Measurements from ENCODE around the gene MOBP. TPM values are rescaled to one million over a fixed set of nuclear protein-coding genes. Genes with fewer than 3 reads are reported as not detected.
"Not testable (repeated sequence)": the region's sequence is repeated elsewhere in the genome, so short reads cannot be mapped to it uniquely, and the experiment has no call there.

MOBP gene
- total RNA-seq, 1 donor from 2014 or later: 0.13 TPM

GRCh38 chr3:39456159-39456558, 11.3 kb upstream of the MOBP start:
- no peaks in the 10 kb centered on the region for H3K36me3 Mint-ChIP-seq (ENCODE audit: low read depth)
- intact Hi-C loops (cut with micrococcal nuclease): no loop called here
- H3K4me3 Mint-ChIP-seq: no peak overlapping the region
- CTCF ChIA-PET: interaction anchor here (0.9 to 2.2 kb wide), 2 partner anchors 8 to 9 kb away, joined by 3 to 6 read pairs; no protein-coding TSS in a partner anchor
- H3K27me3 Mint-ChIP-seq: peaks cover 13% of the 10 kb centered on the region
- no peak for TF ChIP-seq CTCF (IDR thresholded peaks at IDR 0.05)
- ATAC-seq (ENCODE audit: low read depth): no peak
- no peaks in the 10 kb centered on the region for H3K9me3 Mint-ChIP-seq
- no peaks in the 10 kb centered on the region for H3K4me1 Mint-ChIP-seq
- no peak overlapping the region for H3K27ac Mint-ChIP-seq
- POLR2A ChIA-PET: no interaction called here
- no peak for DNase-seq

GRCh38 chr3:39457361-39457760, 10.1 kb upstream of the MOBP start:
- ATAC-seq (ENCODE audit: low read depth): no peak
- Mint-ChIP-seq H3K27ac (no peak overlapping the region), H3K4me3 (no peak overlapping the region), H3K36me3 (ENCODE audit: low read depth) (no peaks in the 10 kb centered on the region), H3K9me3 (no peaks in the 10 kb centered on the region), H3K27me3 (peaks cover 13% of the 10 kb centered on the region), H3K4me1 (no peaks in the 10 kb centered on the region)
- intact Hi-C loops (cut with micrococcal nuclease): no loop called here
- ChIA-PET CTCF (no interaction called here), POLR2A (no interaction called here)
- TF ChIP-seq CTCF (IDR thresholded peaks at IDR 0.05): no peak
- no peak for DNase-seq

- CTCF ChIA-PET; H3K4me1 Mint-ChIP-seq; intact Hi-C loops (cut with micrococcal nuclease); DNase-seq; POLR2A ChIA-PET; H3K9me3 Mint-ChIP-seq; H3K36me3 Mint-ChIP-seq (ENCODE audit: low read depth); H3K4me3 Mint-ChIP-seq; ATAC-seq (ENCODE audit: low read depth); H3K27ac Mint-ChIP-seq: not testable (repeated sequence)
- H3K27me3 Mint-ChIP-seq: peaks cover 10% of the 10 kb centered on the region
Measured at GRCh38 chr3:39458579-39458978, 8.9 kb upstream of the MOBP start.

GRCh38 chr3:39460677-39461076, 6.8 kb upstream of the MOBP start:
- intact Hi-C loops (cut with micrococcal nuclease): no loop called here
- Mint-ChIP-seq H3K9me3 (no peaks in the 10 kb centered on the region), H3K36me3 (ENCODE audit: low read depth) (no peaks in the 10 kb centered on the region), H3K4me3 (no peak overlapping the region), H3K27me3 (peaks cover 10% of the 10 kb centered on the region), H3K27ac (no peak overlapping the region), H3K4me1 (no peaks in the 10 kb centered on the region)
- CTCF ChIA-PET: no interaction called here
- no peak for TF ChIP-seq CTCF (IDR thresholded peaks at IDR 0.05)
- DNase-seq: no peak
- no peak for ATAC-seq (ENCODE audit: low read depth)
- POLR2A ChIA-PET: no interaction called here

GRCh38 chr3:39463269-39463668, 4.2 kb upstream of the MOBP start:
- ChIA-PET POLR2A (no interaction called here), CTCF (no interaction called here)
- ATAC-seq (ENCODE audit: low read depth) (no peak), DNase-seq (no peak)
- TF ChIP-seq CTCF (IDR thresholded peaks at IDR 0.05): no peak
- H3K27me3 Mint-ChIP-seq: peaks cover 11% of the 10 kb centered on the region
- H3K36me3 Mint-ChIP-seq (ENCODE audit: low read depth): no peaks in the 10 kb centered on the region
- no peak overlapping the region for H3K27ac Mint-ChIP-seq
- intact Hi-C loops (cut with micrococcal nuclease): no loop called here
- H3K4me1 Mint-ChIP-seq: no peaks in the 10 kb centered on the region
- H3K4me3 Mint-ChIP-seq: no peak overlapping the region
- no peaks in the 10 kb centered on the region for H3K9me3 Mint-ChIP-seq

GRCh38 chr3:39466988-39467387, 492 bp upstream of the MOBP start:
- no peak for TF ChIP-seq CTCF (IDR thresholded peaks at IDR 0.05)
- intact Hi-C loops (cut with micrococcal nuclease): no loop called here
- Mint-ChIP-seq H3K36me3 (ENCODE audit: low read depth) (no peaks in the 10 kb centered on the region), H3K9me3 (no peaks in the 10 kb centered on the region), H3K27ac (no peak overlapping the region), H3K27me3 (peaks cover 13% of the 10 kb centered on the region), H3K4me1 (no peaks in the 10 kb centered on the region), H3K4me3 (no peak overlapping the region)
- ChIA-PET POLR2A (no interaction called here), CTCF (no interaction called here)
- ATAC-seq (ENCODE audit: low read depth) (no peak), DNase-seq (no peak)

All from activated B cell treated with CpG ODN at 0.5 μM for 24 hours (primary cell).